ENCODE data around the gene PLD1.

PLD1 gene

GRCh38 chr3:171691485-171691884 is 118.8 kb downstream of the PLD1 start:
- H3K4me3 ChIP-seq (ENCODE audit: low read length) = no peak overlapping the region
- DNase-seq (ENCODE audit: low read depth, low spot score) = no peak

- no peak overlapping the region for H3K4me3 ChIP-seq (ENCODE audit: low read length)
- DNase-seq (ENCODE audit: low read depth, low spot score) = no peak
These were observed 120.0 kb downstream of the PLD1 start for GRCh38 chr3:171690281-171690680.

- H3K4me3 ChIP-seq (ENCODE audit: low read length) = no peak overlapping the region
- DNase-seq (ENCODE audit: low read depth, low spot score) = no peak
These were observed 121.7 kb downstream of the PLD1 start for GRCh38 chr3:171688593-171688992.

- DNase-seq (ENCODE audit: low read depth, low spot score) = no peak
- H3K4me3 ChIP-seq (ENCODE audit: low read length) = no peak overlapping the region
These were observed 122.3 kb downstream of the PLD1 start for GRCh38 chr3:171688002-171688401.

- DNase-seq (ENCODE audit: low read depth, low spot score) = no peak
- H3K4me3 ChIP-seq (ENCODE audit: low read length) = no peak overlapping the region
These were observed 122.7 kb downstream of the PLD1 start for GRCh38 chr3:171687581-171687980.

GRCh38 chr3:171687064-171687463 is 123.2 kb downstream of the PLD1 start:
- no peak for DNase-seq (ENCODE audit: low read depth, low spot score)
- no peak overlapping the region for H3K4me3 ChIP-seq (ENCODE audit: low read length)

GRCh38 chr3:171685116-171685895 is 125.0 kb downstream of the PLD1 start:
- DNase-seq (ENCODE audit: low read depth, low spot score) = no peak
- H3K4me3 ChIP-seq (ENCODE audit: low read length) = no peak overlapping the region

- DNase-seq (ENCODE audit: low read depth, low spot score) = no peak
- H3K4me3 ChIP-seq (ENCODE audit: low read length) = no peak overlapping the region
These were observed 126.1 kb downstream of the PLD1 start for GRCh38 chr3:171684221-171684620.

- DNase-seq (ENCODE audit: low read depth, low spot score) = no peak
- no peak overlapping the region for H3K4me3 ChIP-seq (ENCODE audit: low read length)
These were observed 127.5 kb downstream of the PLD1 start for GRCh38 chr3:171682743-171683142.

GRCh38 chr3:171680726-171681411 is 129.4 kb downstream of the PLD1 start:
- DNase-seq (ENCODE audit: low read depth, low spot score) = no peak
- no peak overlapping the region for H3K4me3 ChIP-seq (ENCODE audit: low read length)

GRCh38 chr3:171678971-171679492 is 131.3 kb downstream of the PLD1 start:
- DNase-seq (ENCODE audit: low read depth, low spot score) = no peak

GRCh38 chr3:171677706-171678105 is 132.6 kb downstream of the PLD1 start:
- no peak for DNase-seq (ENCODE audit: low read depth, low spot score)
- no peak overlapping the region for H3K4me3 ChIP-seq (ENCODE audit: low read length)

More at GRCh38 chr3:171678971-171679492, 131.3 kb downstream of the PLD1 start:
- no peak overlapping the region for H3K4me3 ChIP-seq (ENCODE audit: low read length)

GRCh38 chr3:171676601-171677175 is 133.6 kb downstream of the PLD1 start:
- H3K4me3 ChIP-seq (ENCODE audit: low read length) = no peak overlapping the region
- no peak for DNase-seq (ENCODE audit: low read depth, low spot score)

- no peak overlapping the region for H3K4me3 ChIP-seq (ENCODE audit: low read length)
- DNase-seq (ENCODE audit: low read depth, low spot score) = no peak
These were observed 136.3 kb downstream of the PLD1 start for GRCh38 chr3:171673951-171674350.

GRCh38 chr3:171672538-171672937 is 137.7 kb downstream of the PLD1 start:
- H3K4me3 ChIP-seq (ENCODE audit: low read length) = no peak overlapping the region
- no peak for DNase-seq (ENCODE audit: low read depth, low spot score)

GRCh38 chr3:171672124-171672523 is 138.2 kb downstream of the PLD1 start:
- no peak overlapping the region for H3K4me3 ChIP-seq (ENCODE audit: low read length)
- DNase-seq (ENCODE audit: low read depth, low spot score) = no peak

- no peak for DNase-seq (ENCODE audit: low read depth, low spot score)
- no peak overlapping the region for H3K4me3 ChIP-seq (ENCODE audit: low read length)
These were observed 138.6 kb downstream of the PLD1 start for GRCh38 chr3:171671709-171672108.

GRCh38 chr3:171666516-171666915 is 143.8 kb downstream of the PLD1 start:
- H3K4me3 ChIP-seq (ENCODE audit: low read length) = no peak overlapping the region
- no peak for DNase-seq (ENCODE audit: low read depth, low spot score)

- H3K4me3 ChIP-seq (ENCODE audit: low read length) = no peak overlapping the region
- DNase-seq (ENCODE audit: low read depth, low spot score) = no peak
These were observed 146.5 kb downstream of the PLD1 start for GRCh38 chr3:171663805-171664204.

- no peak for DNase-seq (ENCODE audit: low read depth, low spot score)
- H3K4me3 ChIP-seq (ENCODE audit: low read length) = no peak overlapping the region
These were observed 148.8 kb downstream of the PLD1 start for GRCh38 chr3:171661484-171661883.
